GM23338 (cell line): ENCODE measurements around the gene IRAK2. TPM values are rescaled to one million over a fixed set of nuclear protein-coding genes. Genes with fewer than 3 reads are reported as not detected.

Source experiments
- ATAC-seq: fragments of 200-7000 bp; cut with Tn5 transposase; 3 replicates; pipeline ENCODE4 v1.9.1; 2020
- DNase-seq: peaks from one replicate; pipeline ENCODE4 v3.0.0-alpha.2; 2015; ENCODE audit warnings: low spot score
- H2AFZ ChIP-seq: fragments of 200-600 bp; sonication (generic); 2 replicates; pipeline ENCODE4 v1.8.0; 2016; ENCODE audit warnings: antibody characterized with exemption, mild to moderate bottlenecking, moderate library complexity
- H3F3A ChIP-seq: fragments of 200-600 bp; sonication (generic); replicated peaks from 2 replicates; pipeline ENCODE4 v1.8.0; 2017; ENCODE audit warnings: antibody characterized with exemption, mixed run types, low read depth
- H3K27ac ChIP-seq: fragments of 200-600 bp; sonication (generic); 2 replicates; pipeline ENCODE4 v1.6.1; 2016; ENCODE audit warnings: low read depth
- H3K27me3 ChIP-seq: fragments of 200-600 bp; sonication (generic); 2 replicates; pipeline ENCODE4 v1.8.0; 2016; ENCODE audit warnings: mild to moderate bottlenecking, mixed run types, moderate library complexity; ENCODE audit not compliant: insufficient read depth
- H3K36me3 ChIP-seq: fragments of 200-600 bp; sonication (generic); 2 replicates; pipeline ENCODE4 v1.8.0; 2016; ENCODE audit warnings: mild to moderate bottlenecking; ENCODE audit not compliant: insufficient read depth
- H3K4me1 ChIP-seq: fragments of 200-600 bp; sonication (generic); 2 replicates; pipeline ENCODE4 v1.8.0; 2016; ENCODE audit warnings: mild to moderate bottlenecking, moderate library complexity; ENCODE audit not compliant: insufficient read depth
- H3K4me2 ChIP-seq: fragments of 200-600 bp; sonication (generic); 2 replicates; pipeline ENCODE4 v1.7.1; 2017; ENCODE audit warnings: mixed run types
- H3K4me3 ChIP-seq: fragments of 200-600 bp; sonication (generic); 2 replicates; pipeline ENCODE4 v1.6.1; 2016; ENCODE audit warnings: mixed run types
- H3K79me2 ChIP-seq: fragments of 200-600 bp; sonication (generic); replicated peaks from 2 replicates; pipeline ENCODE4 v1.8.0; 2017; ENCODE audit warnings: mild to moderate bottlenecking; ENCODE audit not compliant: insufficient read depth
- H3K9me2 ChIP-seq: fragments of 200-600 bp; sonication (generic); 2 replicates; pipeline ENCODE4 v1.8.0; 2017; ENCODE audit not compliant: insufficient read depth
- H4K20me1 ChIP-seq: fragments of 200-600 bp; sonication (generic); replicated peaks from 2 replicates; pipeline ENCODE4 v1.8.0; 2017; ENCODE audit warnings: mild to moderate bottlenecking; ENCODE audit not compliant: insufficient read depth
- H3K27ac Mint-ChIP-seq: 2 replicates; pipeline ENCODE4 v1.8.0; 2020; ENCODE audit warnings: inconsistent platforms, mild to moderate bottlenecking, moderate library complexity, mixed read lengths
- H3K27me3 Mint-ChIP-seq: 3 replicates; pipeline ENCODE4 v1.8.0; 2022; ENCODE audit warnings: low read depth, mild to moderate bottlenecking, moderate library complexity, mixed read lengths, inconsistent platforms; ENCODE audit not compliant: insufficient read depth, poor library complexity
- H3K36me3 Mint-ChIP-seq: 3 replicates; pipeline ENCODE4 v1.8.0; 2021; ENCODE audit warnings: low read depth, mild to moderate bottlenecking, inconsistent platforms, moderate library complexity, mixed read lengths
- H3K4me1 Mint-ChIP-seq: 3 replicates; pipeline ENCODE4 v1.8.0; 2020; ENCODE audit warnings: mild to moderate bottlenecking, inconsistent platforms, mixed read lengths
- H3K4me3 Mint-ChIP-seq: 3 replicates; pipeline ENCODE4 v1.8.0; 2021; ENCODE audit warnings: moderate library complexity, mild to moderate bottlenecking, inconsistent platforms, mixed read lengths
- H3K9me3 Mint-ChIP-seq: 3 replicates; pipeline ENCODE4 v1.8.0; 2020; ENCODE audit warnings: moderate library complexity, mild to moderate bottlenecking, inconsistent platforms, mixed read lengths
- CTCF ChIP-seq, 2 experiments: fragments of 200-600 bp in 1 of 2; sonication (generic) in 1 of 2; conservative IDR thresholded peaks; 2 replicates each; pipeline versions ENCODE4 v1.5.1 to v1.6.1; 2016 to 2017; ENCODE audit warnings: antibody characterized with exemption in 2 of 2, low read depth in 2 of 2, mild to moderate bottlenecking in 2 of 2, moderate library complexity in 1 of 2
- ETS1 ChIP-seq: IDR thresholded peaks from 2 replicates; pipeline ENCODE4 v1.6.1; 2016; ENCODE audit warnings: antibody characterized with exemption
- NANOG ChIP-seq: IDR thresholded peaks from 2 replicates; pipeline ENCODE4 v1.6.1; 2016; ENCODE audit warnings: antibody characterized with exemption, borderline replicate concordance
- POLR2AphosphoS5 ChIP-seq: IDR thresholded peaks from 2 replicates; pipeline ENCODE4 v1.6.1; 2016; ENCODE audit warnings: antibody characterized with exemption, low read depth
- STAT1 ChIP-seq: IDR thresholded peaks from one replicate; pipeline ENCODE4 v1.6.1; 2016; ENCODE audit warnings: antibody characterized with exemption; ENCODE audit not compliant: unreplicated experiment
- ZNF114 ChIP-seq: fragments of 250-450 bp; sonication (Bioruptor Pico); IDR thresholded peaks from 2 replicates; pipeline ENCODE4 v1.5.0; 2020; ENCODE audit warnings: mild to moderate bottlenecking, moderate library complexity
- ZNF331 ChIP-seq: fragments of 250-450 bp; sonication (Bioruptor Pico); IDR thresholded peaks from 2 replicates; pipeline ENCODE4 v1.5.0; 2020; ENCODE audit warnings: low read depth, mild to moderate bottlenecking, moderate library complexity
- ZNF462 ChIP-seq: fragments of 250-450 bp; sonication (Bioruptor Pico); IDR thresholded peaks from 2 replicates; pipeline ENCODE4 v1.5.0; 2020; ENCODE audit warnings: mild to moderate bottlenecking, moderate library complexity
- polyA plus RNA-seq: library from polyadenylated mRNA; unstranded; fragments of >200 nt; fragmentation: Nextera tagmentation; extraction: Ambion mirVana; gene quantifications from 2 replicates; pipeline ENCODE4 v1.2.1, GENCODE V29; 2016
- total RNA-seq: library from RNA; depleted of rRNA; stranded (reverse); fragments of >200 nt; shearing (Covaris generic); gene quantifications from 2 replicates; pipeline ENCODE4 v1.2.3, GENCODE V29; 2014

IRAK2 gene
- total and polyA plus RNA-seq, 2 experiments from 2014 or later = 0.37 to 1.4 TPM

- TF ChIP-seq ZNF462 (CRISPR knock-in tag) (no peak), ZNF114 (CRISPR knock-in tag) (no peak), NANOG (no peak)
Measured at GRCh38 chr3:10277115-10277625, 112.5 kb downstream of the IRAK2 start (continued).

GRCh38 chr3:10278501-10278900 is 113.8 kb downstream of the IRAK2 start:
- Histone ChIP-seq H3K79me2 (peaks cover 19% of the 10 kb centered on the region), H3F3A (no peaks in the 10 kb centered on the region), H2AFZ (no peak overlapping the region), H3K27ac (no peak overlapping the region), H3K4me1 (no peaks in the 10 kb centered on the region), H3K27me3 (no peaks in the 10 kb centered on the region), H3K4me3 (no peak overlapping the region), H3K36me3 (peaks cover 10% of the 10 kb centered on the region; the same call in 1 of the 2 replicates), H4K20me1 (peaks cover 5% of the 10 kb centered on the region; the same call in 1 of the 2 replicates), H3K4me2 (no peak overlapping the region), H3K9me2 (no peaks in the 10 kb centered on the region)
- Mint-ChIP-seq H3K9me3 (no peaks in the 10 kb centered on the region), H3K27ac (no peak overlapping the region), H3K4me1 (no peaks in the 10 kb centered on the region), H3K4me3 (no peak overlapping the region), H3K27me3 (peaks cover 5% of the 10 kb centered on the region), H3K36me3 (peaks cover 47% of the 10 kb centered on the region)
- TF ChIP-seq CTCF (conservative IDR thresholded peaks at IDR 0.05; ENCODE audit: low read depth in 2 of 2) (no peak), STAT1 (no peak), NANOG (no peak), ZNF331 (CRISPR knock-in tag) (no peak), ZNF114 (CRISPR knock-in tag) (no peak), ETS1 (no peak), POLR2AphosphoS5 (no peak)
- no peak for ATAC-seq
- DNase-seq = no peak
